B cell (primary cell): ENCODE results near the gene EPHB4.

ENCODE experiments used
- CTCF ChIP-seq: fragments of 200-600 bp; IDR thresholded peaks from one replicate; pipeline ENCODE4 v1.8.0; 2022; ENCODE audit warnings: antibody characterized with exemption, mild to moderate bottlenecking
- EZH2 ChIP-seq: IDR thresholded peaks from 2 replicates; pipeline ENCODE4 v1.6.1; 2012; ENCODE audit warnings: borderline replicate concordance, low read depth, mild to moderate bottlenecking, moderate library complexity, low read length; ENCODE audit not compliant: insufficient read depth, poor library complexity, severe bottlenecking

GRCh38 chr7:100804681-100805431 is 22.5 kb downstream of the EPHB4 start:
- TF ChIP-seq CTCF (no peak), EZH2 (no peak)
